HG03442 (cell line): Measurements from ENCODE around the gene ZNF440.
"Not testable (repeated sequence)": the region's sequence is repeated elsewhere in the genome, so short reads cannot be mapped to it uniquely, and the experiment has no call there.

Source experiments
- ATAC-seq: cut with Tn5 transposase; IDR thresholded peaks from one replicate; pipeline ENCODE4 v1.9.1; 2021; ENCODE audit warnings: mild to moderate bottlenecking, moderate library complexity; ENCODE audit not compliant: unreplicated experiment

Gene ZNF440

DNA sequence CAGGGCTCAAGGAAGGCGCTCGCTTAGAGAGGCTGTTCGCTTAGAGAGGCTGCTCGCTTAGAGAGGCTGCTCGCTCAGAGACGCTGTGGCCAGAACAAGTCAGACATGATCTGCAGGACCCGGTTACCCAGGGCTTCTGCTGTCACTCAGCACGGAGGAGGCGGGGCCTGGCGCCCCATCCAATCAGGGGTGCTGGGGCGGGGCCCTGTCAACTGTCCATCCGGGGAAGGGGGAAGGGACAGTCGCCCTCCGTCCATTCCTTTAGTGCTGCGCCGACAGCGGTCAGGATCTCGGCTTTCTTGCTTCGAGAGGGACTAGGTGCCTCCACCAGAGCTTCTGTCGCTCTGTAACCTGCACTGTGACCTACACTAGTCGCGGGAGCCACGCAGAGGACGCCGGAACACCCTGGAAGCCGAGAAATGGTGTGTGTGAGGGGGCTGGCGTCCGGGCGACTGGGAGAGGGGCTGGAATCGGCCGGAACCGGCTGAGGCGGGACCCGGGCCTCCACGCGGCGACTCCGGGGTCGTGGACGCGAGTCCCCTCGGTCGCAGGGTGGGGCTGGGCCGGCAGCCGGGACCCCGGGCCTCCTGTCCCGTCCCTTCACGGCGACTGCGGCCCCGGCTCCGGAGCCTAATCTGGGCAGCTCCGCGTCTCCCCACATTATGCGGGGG lies at the start of gene ZNF440:
Gene ZNF440 (plus strand): TSS at position 245 of the 671 bp plus-strand sequence. CDS start 175 bp downstream, at position 420.
- peak; percentile 95 for ATAC-seq

DNA sequence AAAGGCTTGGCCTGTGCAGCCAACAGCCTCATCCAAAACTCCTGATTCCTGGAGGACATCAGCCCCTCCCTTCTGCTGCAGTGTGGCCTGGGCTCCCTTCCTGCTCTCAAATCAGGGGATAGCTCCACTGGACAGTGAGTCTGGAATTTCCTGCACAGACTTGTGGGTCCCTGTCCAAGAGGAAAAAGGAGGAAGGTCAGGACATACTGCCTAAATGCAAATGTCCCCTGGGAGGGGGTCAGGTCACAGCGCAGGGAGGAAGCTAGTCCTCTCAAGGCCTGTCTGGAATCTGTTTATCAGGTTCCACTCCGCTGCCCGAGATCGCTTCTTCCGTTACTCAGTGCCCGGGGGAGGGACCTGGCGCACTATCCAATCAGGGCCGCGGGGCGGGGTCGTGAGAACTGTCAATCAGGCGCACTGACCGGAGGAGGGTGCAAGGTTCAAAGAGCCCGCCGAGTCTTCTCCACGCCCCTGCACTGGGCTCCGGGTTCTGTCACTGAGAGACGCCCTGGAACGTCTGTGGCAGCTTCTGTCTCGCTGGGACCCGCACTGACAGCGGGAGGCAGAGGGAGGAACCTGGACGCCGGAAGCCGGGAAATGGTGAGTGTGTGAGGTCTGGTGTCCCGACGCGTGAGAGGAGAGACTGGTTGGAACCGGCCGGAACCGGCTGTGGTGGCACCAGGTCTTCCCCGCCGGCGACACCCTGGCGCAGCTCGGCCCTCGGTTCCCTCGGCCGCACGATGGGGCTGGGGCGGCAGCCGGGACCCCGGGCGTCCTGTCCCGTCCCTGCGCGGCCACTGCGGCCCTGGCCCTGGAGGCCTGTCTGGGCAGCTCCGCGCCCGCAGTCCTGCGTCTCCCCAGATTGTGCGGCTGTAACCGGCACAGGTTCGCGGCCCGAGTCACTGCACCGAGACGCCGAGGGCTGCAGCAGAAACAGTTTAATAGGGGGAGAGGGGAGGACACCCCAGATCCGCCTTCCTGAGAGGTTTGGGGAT lies 47.2 kb upstream of the ZNF440 start, which contains the start of gene ZNF441:
Gene ZNF441 (plus strand): TSS at position 404 of the 995 bp plus-strand sequence. CDS start 194 bp downstream, at position 598.
- ATAC-seq = peak; percentile 91

DNA sequence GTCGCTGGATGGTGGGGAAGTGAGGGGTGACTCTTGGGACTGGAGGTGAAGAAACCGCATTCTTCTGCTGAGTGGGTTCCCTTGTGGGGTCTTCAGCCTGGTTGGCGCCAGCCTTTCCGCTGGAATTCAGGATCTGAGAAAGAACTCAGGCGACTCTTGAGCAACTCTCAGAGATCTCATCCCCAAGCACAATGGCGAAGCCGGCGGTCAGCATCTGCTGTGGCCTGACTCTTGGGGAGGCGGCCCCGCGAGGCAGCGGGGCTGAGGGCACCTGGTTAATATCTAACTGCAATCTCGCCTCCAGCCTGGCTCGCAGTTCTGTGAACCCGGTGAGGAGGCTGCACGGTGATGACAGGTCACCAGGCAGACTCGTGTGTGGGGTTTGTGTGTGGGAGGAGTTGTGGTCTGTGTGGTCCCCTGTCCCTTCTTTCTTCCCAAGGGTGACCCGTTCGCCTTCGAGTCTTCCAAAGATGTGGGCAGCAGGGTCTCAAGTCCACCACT lies 46.4 kb upstream of the ZNF440 start:
- ATAC-seq = peak; percentile 12

DNA sequence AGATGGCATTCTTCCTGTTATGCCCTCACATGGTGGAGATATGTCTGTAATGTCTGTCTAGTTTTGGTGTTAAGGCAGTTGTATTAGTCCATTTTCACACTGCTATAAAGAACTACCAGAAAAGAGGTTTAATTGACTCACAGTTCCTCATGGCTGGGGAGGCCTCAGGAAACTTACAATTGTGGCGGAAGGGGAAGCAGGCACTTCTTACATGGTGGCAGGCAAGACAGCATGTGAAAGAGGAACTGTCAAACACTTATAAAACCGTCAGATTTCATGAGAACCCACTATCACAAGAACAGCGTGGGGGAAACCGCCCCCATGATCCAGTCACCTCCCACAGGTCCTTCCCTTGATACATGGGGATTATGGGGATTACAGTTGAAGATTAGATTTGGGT lies 44.1 kb upstream of the ZNF440 start:
- no peak for ATAC-seq

- not testable (repeated sequence) for ATAC-seq
Observed at GRCh38 chr19:11771520-11771919, 42.6 kb upstream of the ZNF440 start.

- not testable (repeated sequence) for ATAC-seq
Observed at GRCh38 chr19:11776669-11777068, 37.4 kb upstream of the ZNF440 start.

- no peak for ATAC-seq
Observed at GRCh38 chr19:11780431-11781020, 33.5 kb upstream of the ZNF440 start.

DNA sequence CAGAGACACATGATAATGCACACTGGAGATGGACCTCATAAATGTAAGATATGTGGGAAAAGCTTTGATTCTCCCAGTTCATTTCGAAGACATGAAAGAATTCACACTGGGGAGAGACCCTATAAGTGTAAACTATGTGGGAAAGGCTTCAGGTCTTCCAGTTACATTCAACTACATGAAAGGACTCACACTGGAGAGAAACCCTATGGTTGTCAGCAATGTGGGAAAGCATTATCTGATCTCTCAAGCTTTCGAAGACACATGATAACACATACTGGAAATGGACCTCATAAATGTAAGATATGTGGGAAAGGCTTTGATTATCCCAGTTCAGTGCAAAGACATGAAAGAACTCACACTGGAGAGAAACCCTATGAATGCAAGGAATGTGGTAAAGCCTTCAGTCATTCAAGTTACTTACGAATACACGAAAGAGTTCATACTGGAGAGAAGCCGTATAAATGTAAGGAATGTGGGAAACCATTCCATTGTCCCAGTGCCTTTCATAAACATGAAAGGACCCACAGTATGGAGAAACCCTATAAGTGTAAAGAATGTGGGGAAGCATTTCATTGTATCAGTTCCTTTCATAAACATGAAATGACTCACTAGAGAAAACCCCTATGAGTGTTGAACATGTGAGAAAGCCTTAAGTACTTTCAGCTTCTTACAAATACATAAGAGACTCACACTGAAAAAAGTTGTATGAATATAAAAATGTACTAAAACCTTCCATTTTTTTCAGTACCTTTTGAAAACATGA lies 32.6 kb upstream of the ZNF440 start:
- ATAC-seq = no peak

GRCh38 chr19:11783767-11784166 lies 30.3 kb upstream of the ZNF440 start:
- no peak for ATAC-seq

GRCh38 chr19:11784356-11784755 lies 29.7 kb upstream of the ZNF440 start:
- no peak for ATAC-seq

- ATAC-seq = no peak
Observed at GRCh38 chr19:11787536-11787935, 26.5 kb upstream of the ZNF440 start.

GRCh38 chr19:11792942-11793341 lies 21.1 kb upstream of the ZNF440 start:
- no peak for ATAC-seq

DNA sequence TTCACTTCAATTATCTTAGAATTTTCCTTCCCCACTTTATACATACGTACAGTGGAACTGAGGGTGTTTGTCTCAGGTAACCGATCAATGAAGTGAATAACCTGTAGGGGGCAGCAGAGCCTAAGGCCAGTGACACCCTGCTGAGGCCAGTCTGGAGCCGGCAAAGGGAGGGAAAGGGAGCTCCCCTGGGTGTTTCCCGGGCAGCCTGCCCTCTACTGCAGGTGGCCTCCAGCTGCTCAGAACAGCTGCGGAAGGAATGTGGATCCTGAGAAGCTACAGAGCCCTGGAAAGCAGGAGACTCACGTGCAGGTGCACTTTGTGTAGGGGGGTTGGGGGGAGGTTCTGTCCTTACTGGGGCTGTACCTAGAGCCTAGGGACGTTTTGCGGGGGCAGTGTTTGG lies 16.6 kb upstream of the ZNF440 start:
- peak; percentile 47 for ATAC-seq

DNA sequence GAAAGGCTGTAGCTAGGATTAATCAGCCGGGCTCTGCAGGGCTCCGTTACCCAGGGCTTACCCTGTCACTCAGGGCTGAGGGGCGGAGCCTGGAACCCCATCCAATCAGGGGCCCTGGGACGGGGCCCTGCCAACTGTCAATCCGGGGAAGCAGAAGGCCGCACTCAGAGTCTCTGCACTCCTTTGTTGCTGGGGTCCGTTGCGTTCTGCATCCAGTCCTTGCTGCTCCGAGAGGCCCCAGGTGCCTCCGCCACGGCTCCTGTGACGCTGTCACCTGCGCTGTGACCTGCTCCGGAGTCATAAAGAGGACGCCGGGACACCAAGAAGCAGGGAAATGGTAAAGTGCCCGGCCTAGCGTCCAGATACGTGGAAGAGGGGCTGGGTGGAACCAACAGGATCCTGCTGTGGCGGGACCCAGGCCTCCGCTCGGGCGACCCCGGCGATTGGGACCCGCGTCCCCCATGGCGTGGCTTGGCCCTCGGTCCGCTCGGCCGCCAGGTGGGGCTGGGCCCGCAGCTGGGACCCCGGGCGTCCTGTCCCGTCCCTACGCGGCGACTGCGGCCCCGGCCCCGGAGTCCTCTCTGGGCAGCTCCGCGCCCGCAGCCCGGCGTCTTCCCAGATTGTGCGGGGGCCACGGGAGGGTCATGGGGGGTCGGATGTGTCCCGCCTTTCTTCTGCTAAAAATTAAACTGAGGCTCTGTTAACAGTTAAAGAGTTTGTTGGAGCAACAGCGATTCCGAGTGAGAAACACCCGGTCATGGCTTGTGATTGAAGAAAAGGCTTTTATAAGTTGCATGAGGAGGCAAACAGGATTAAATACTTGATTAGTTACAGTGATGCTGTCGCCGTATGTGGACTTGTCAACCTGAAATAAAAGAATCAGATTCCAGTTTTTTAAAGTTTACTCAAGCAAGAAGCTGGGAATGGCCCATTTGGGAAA lies 15.4 kb upstream of the ZNF440 start, which contains the start of gene ZNF491:
Gene ZNF491 (plus strand): TSS at position 133 of the 940 bp plus-strand sequence. CDS start 7,431 bp downstream, outside the sequence.
- ATAC-seq = peak; percentile 87

- no peak for ATAC-seq
Observed at GRCh38 chr19:11806354-11807098, 7.5 kb upstream of the ZNF440 start.

GRCh38 chr19:11807099-11807380 lies 7.0 kb upstream of the ZNF440 start:
- no peak for ATAC-seq

DNA sequence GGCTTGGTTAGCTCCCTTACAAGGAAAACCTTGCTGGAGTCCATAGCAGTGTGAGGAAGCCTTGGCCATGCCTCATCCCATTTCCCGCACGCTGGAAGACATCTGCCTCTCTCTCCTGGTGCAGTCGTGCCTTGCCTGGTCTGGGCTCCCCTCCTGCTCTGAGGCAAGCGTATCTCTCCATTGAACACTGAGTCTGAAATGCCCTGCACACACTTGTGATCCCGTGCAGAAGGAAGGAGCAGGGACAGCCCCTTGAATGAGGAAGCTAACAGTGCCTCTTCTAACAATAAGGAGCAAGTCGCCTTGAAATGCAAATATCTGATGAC lies 407 bp upstream of the ZNF440 start:
- ATAC-seq = no peak

GRCh38 chr19:11814700-11815035 lies 595 bp downstream of the ZNF440 start:
- ATAC-seq = no peak
